NT2/D1 (cell line): ENCODE results near the gene MLLT1.

Experiments
- DNase-seq: peaks from one replicate; pipeline ENCODE4 v3.0.0-alpha.2; 2011; ENCODE audit warnings: low read depth, low spot score
- H3K27me3 ChIP-seq: 2 replicates; pipeline ENCODE4 v1.6.0; 2011; ENCODE audit warnings: mild to moderate bottlenecking; ENCODE audit not compliant: insufficient read length, insufficient read depth
- H3K36me3 ChIP-seq: 2 replicates; pipeline ENCODE4 v1.6.1; 2011; ENCODE audit warnings: mild to moderate bottlenecking, low read length, mixed read lengths; ENCODE audit not compliant: insufficient read depth, insufficient read length
- H3K4me1 ChIP-seq: 2 replicates; pipeline ENCODE4 v1.5.1; 2011; ENCODE audit not compliant: insufficient read depth, insufficient read length
- H3K4me3 ChIP-seq: 2 replicates; pipeline ENCODE4 v1.5.1; 2011; ENCODE audit warnings: low read depth; ENCODE audit not compliant: insufficient read length
- H3K9ac ChIP-seq: 2 replicates; pipeline ENCODE4 v1.6.0; 2011; ENCODE audit warnings: low read depth; ENCODE audit not compliant: insufficient read length
- H3K9me3 ChIP-seq: 2 replicates; pipeline ENCODE4 v1.5.1; 2011; ENCODE audit warnings: mild to moderate bottlenecking, low read length; ENCODE audit not compliant: insufficient read depth
- SUZ12 ChIP-seq: IDR thresholded peaks from 2 replicates; pipeline ENCODE4 v1.6.1; 2011; ENCODE audit not compliant: insufficient read length, insufficient read depth; ENCODE audit errors: extremely low read depth
- YY1 ChIP-seq: IDR thresholded peaks from 2 replicates; pipeline ENCODE4 v1.6.1; 2011; ENCODE audit not compliant: insufficient read length, insufficient read depth
- ZNF274 ChIP-seq: IDR thresholded peaks from 2 replicates; pipeline ENCODE4 v1.6.1; 2011; ENCODE audit warnings: mild to moderate bottlenecking, low read depth, low read length

MLLT1 gene

DNA sequence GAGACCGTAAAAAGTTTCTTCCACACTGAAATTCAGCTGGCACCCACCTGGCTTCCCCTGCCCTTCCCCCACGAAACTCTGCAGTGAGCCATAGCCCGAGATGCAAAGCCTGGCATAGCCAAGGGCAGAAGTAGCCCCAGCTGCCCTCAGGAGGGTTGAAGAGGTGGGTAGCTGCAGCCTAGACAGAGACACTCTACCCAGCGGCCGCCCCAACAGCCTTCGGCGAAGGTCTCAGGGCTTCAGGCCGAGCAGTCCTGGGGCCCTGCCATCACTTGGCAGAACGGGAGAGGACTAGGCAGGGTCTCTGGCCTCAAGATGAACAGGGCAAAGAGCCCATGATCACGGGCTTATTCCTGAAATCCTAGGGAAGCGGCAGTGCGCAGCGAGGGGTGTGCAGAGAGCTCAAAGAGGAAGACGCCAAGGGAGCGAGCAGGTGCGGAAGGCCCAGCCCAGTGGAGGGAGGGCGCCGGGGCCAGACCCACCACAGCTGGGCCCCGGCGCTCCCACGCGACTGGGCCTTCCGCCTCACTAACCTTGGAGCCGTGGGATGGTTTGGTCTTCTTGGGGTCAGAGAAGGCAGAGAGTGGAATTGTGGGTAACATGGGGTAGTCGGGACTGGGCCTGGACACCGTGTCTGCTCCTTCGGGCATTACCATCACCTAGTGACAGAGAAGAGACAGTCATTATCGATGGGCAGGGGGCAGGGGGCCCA lies 53.2 kb downstream of the MLLT1 start:
- no peak for DNase-seq
- peaks cover 84% of the 10 kb centered on the region for H3K36me3 ChIP-seq
- no peak overlapping the region for H3K9ac ChIP-seq
- no peak overlapping the region for H3K4me3 ChIP-seq
- H3K27me3 ChIP-seq, result no peaks in the 10 kb centered on the region
- no peaks in the 10 kb centered on the region for H3K9me3 ChIP-seq
- TF ChIP-seq YY1, result no peak
- TF ChIP-seq ZNF274, result no peak
- TF ChIP-seq SUZ12, result no peak
- H3K4me1 ChIP-seq, result peaks cover 29% of the 10 kb centered on the region

DNA sequence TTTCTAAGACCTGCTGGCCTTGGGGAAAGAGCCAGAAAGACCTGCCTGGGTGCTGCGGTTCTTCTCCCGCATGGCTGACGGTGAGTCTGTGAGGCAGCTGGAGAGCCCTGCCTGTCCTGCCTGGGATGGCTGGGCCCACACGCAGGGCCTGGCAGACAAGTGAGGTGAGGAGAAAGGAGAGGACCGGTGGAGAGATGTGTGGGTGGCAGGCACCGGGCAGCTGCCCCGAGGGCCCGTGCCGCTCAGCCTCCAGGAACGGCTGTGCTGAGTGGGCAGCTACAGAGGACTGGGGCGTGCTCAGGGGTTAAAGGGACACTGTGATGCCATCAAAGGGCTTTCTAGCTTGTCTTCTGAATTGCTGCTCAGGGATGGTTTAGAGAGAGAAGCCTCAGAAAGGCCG lies 53.8 kb downstream of the MLLT1 start:
- H3K27me3 ChIP-seq, result no peaks in the 10 kb centered on the region
- H3K9ac ChIP-seq, result no peak overlapping the region
- H3K4me3 ChIP-seq, result no peak overlapping the region
- no peak for TF ChIP-seq SUZ12
- H3K9me3 ChIP-seq, result no peaks in the 10 kb centered on the region
- H3K36me3 ChIP-seq, result peaks cover 86% of the 10 kb centered on the region
- no peak for DNase-seq
- H3K4me1 ChIP-seq, result peaks cover 29% of the 10 kb centered on the region

DNA sequence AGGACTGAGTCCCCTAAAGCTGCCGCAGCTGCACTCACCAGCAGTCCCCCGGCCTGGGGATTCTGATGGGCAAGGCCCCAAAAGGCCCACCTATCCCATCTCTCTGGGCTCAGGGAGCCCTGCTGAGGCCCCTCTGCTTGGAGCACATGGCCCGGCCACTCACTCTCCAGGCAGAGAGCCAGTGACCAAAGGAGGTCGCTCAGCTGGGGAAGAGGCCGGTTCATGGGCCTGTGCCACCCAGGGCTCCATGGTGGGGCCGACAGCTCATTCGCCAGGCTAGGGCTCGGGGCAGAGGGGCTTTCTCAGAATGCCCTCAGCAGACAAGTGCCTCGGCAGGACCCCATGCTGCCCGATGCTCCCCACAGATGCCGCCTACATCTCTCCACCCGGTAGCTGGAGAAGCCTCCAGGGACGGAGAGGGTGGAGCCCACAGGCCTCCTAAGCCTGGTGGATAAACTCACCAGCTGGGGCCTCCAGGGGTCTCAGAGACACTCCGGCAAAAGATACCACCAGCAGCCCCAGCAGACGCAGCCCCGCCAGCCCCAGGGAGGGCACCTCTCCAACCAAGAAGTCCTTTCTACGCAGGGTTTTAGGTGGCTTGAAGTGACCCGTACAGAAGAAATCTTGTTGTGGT lies 54.4 kb downstream of the MLLT1 start:
- peaks cover 24% of the 10 kb centered on the region for H3K4me1 ChIP-seq
- no peak overlapping the region for H3K4me3 ChIP-seq
- TF ChIP-seq YY1 (no peak), SUZ12 (no peak), ZNF274 (no peak)
- no peaks in the 10 kb centered on the region for H3K9me3 ChIP-seq
- no peak for DNase-seq
- H3K9ac ChIP-seq, result no peak overlapping the region
- no peaks in the 10 kb centered on the region for H3K27me3 ChIP-seq
- H3K36me3 ChIP-seq, result peaks cover 86% of the 10 kb centered on the region

DNA sequence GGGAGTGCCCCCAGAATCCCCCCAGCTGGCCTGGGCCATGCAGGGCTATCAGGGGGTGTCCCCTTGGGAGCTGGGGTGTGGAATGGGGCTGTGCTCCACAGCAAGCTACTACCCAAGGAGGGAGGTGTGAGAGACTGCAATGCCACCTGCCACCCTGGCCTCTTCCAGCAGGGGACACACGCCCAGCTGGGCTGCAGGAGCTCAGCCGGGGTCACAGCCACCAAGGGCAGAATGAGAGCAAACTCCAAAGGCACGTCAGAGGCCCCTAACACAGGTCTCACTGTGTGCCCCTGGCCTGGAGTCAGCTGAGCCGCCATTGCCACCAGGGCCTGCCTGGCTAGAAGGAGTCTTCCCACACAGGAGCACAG lies 55.5 kb downstream of the MLLT1 start:
- no peak for TF ChIP-seq YY1
- no peak for TF ChIP-seq ZNF274
- no peak for TF ChIP-seq SUZ12
- Histone ChIP-seq H3K9me3 (no peaks in the 10 kb centered on the region), H3K36me3 (peaks cover 86% of the 10 kb centered on the region), H3K4me3 (no peak overlapping the region), H3K4me1 (peaks cover 17% of the 10 kb centered on the region), H3K27me3 (no peaks in the 10 kb centered on the region), H3K9ac (no peak overlapping the region)
- no peak for DNase-seq

DNA sequence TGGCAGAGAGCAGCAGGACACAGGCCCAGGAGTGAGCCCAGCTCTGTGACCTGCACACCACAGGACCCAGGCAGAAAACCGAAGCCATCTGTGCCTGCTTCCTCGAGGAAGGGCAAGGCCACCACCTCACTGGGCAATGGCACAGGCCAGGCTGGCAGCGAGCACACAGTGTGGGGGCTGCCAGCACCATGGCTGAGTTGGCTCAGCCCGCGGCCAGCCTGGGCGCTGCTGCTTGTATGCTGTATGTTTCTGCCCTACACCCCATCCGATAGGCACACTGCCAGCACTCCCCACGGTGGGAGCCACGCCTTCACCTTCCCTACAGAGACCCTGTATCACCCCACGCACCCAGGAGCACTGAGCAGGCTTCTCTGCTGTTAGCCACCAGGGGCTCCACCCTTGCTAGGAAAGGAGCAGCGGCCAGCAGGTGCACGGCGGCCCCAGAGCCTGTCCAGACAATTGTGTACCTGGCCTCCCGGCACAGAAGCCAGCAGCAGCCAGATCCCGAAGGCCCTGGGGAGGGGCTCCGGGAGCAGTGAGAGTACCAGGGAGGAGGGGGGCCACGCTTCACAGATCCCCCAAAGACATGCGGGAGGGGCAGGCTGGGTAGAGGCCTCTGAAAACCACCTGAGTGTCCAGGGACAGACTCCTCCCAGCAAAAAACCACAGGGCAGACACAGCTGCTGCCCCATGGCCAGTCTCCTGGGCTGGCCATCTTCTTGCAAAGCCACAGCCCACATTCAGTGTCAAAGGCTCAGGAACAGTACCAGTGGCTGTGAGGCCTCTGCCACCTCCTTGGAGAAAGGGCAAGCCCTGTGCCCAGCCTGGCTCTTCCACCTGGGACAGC lies 56.1 kb downstream of the MLLT1 start:
- peaks cover 85% of the 10 kb centered on the region for H3K36me3 ChIP-seq
- H3K9ac ChIP-seq, result no peak overlapping the region
- peaks cover 13% of the 10 kb centered on the region for H3K4me1 ChIP-seq
- TF ChIP-seq SUZ12, result no peak
- no peak for TF ChIP-seq YY1
- H3K27me3 ChIP-seq, result no peaks in the 10 kb centered on the region
- DNase-seq, result no peak
- H3K9me3 ChIP-seq, result no peaks in the 10 kb centered on the region
- H3K4me3 ChIP-seq, result no peak overlapping the region

DNA sequence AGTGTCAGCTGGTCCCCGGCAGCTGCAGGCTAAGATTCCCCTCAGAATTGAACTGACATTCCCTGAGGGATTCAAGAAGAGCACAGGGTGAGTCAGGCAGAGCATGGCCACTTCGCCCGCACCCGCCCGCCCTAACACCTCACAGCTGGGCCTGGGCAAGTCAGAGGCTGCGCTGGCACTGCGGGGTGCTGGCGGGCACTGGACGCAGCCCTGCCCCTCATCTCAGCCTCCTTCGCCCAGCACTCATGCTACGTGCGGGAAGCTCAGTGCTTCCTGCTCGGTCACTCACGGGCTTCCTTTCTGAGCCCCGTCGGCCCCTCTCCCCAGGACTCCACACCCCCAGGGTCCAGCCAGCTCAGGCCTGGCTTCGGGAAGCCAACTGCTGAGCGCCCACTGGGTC lies 56.9 kb downstream of the MLLT1 start:
- H3K4me3 ChIP-seq, result no peak overlapping the region
- no peak overlapping the region for H3K9ac ChIP-seq
- TF ChIP-seq ZNF274, result no peak
- TF ChIP-seq SUZ12, result no peak
- TF ChIP-seq YY1, result no peak
- no peaks in the 10 kb centered on the region for H3K9me3 ChIP-seq
- H3K27me3 ChIP-seq, result no peaks in the 10 kb centered on the region
- no peak for DNase-seq
- peaks cover 91% of the 10 kb centered on the region for H3K36me3 ChIP-seq
- peaks cover 19% of the 10 kb centered on the region for H3K4me1 ChIP-seq
